IPS DF 6.9 (cell line): ENCODE data around the gene PIGV.

Experiments used
- DNase-seq: peaks from one replicate; pipeline ENCODE4 v3.0.0-alpha.2; 2013; ENCODE audit warnings: low read depth, low spot score
- H3K27ac ChIP-seq: one replicate; pipeline ENCODE4 v1.5.1; 2013; ENCODE audit warnings: low read length, control low read depth
- H3K27me3 ChIP-seq: 2 replicates; pipeline ENCODE4 v1.6.1; 2013; ENCODE audit warnings: mild to moderate bottlenecking, low read length; ENCODE audit not compliant: control insufficient read depth, insufficient read depth
- H3K36me3 ChIP-seq: 2 replicates; pipeline ENCODE4 v1.6.1; 2013; ENCODE audit warnings: low read length; ENCODE audit not compliant: control insufficient read depth, insufficient read depth
- H3K4me1 ChIP-seq: 2 replicates; pipeline ENCODE4 v1.6.1; 2013; ENCODE audit warnings: low read length; ENCODE audit not compliant: control insufficient read depth, insufficient read depth
- H3K4me3 ChIP-seq: 2 replicates; pipeline ENCODE4 v1.5.1; 2013; ENCODE audit warnings: mild to moderate bottlenecking, low read length
- H3K9me3 ChIP-seq: 2 replicates; pipeline ENCODE4 v1.6.1; 2013; ENCODE audit warnings: low read length, inconsistent platforms; ENCODE audit not compliant: control insufficient read depth, insufficient read depth
- WGBS: extraction: QIAGEN DNeasy Blood & Tissue Kit; methylation state at CpG from one replicate; pipeline ENCODE4 v1.1.7; 2013; ENCODE audit warnings: mixed read lengths, missing lambda C conversion rate; ENCODE audit not compliant: insufficient read length, insufficient coverage; 5-methylcytosine and 5-hydroxymethylcytosine counted together

Gene PIGV

DNA sequence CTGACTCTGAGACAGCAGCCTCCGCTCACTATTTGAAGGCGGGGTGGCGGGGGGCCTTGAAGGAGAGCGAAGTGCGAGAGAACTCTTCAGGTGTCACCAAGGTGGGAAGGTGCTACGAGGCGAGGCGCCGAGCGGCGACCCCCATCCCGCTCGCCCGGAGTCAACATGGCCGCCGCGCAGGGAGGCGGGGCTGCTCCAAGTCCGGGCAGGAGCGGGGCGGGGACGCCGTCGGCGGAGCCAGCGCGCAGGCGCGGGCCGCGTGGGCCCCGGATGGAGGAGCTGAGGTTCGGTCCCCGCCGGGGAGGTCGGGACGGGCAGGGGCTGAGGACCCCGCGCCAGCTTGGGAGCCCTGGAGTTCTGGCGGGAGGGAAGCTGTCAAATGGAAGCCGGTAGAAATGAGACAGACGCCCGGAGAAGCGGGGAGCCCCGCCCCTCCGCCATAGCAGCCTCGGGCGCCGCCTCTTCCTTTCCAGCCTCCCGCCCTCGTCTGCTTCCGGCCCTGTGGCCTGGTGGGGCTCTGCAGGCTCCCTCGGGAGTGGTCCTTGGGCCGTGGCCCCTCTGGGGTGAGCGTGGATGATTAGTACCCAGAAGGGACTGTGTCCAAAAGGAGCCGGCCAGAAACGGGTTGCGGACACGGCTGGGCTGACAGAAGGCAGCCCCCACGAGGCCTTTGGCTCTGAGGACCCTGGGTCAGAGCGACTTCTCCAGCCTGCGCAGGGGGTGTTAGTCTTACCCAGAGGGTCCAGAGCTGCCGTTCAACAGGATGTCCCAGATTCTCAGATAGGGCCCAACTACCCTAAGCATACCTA lies at the start of gene PIGV:
TSS of gene PIGV (plus strand) at position 245 of the 809 bp plus-strand sequence. CDS start 2,866 bp downstream, outside the sequence.
- H3K27ac ChIP-seq: no peak within 1 kb of the TSS
- H3K9me3 ChIP-seq: no peaks in the 10 kb centered on the region
- H3K27me3 ChIP-seq: no peaks in the 10 kb centered on the region
- DNase-seq: no peak
- peaks cover 10% of the 10 kb centered on the region for H3K4me1 ChIP-seq
- H3K36me3 ChIP-seq: no peaks in the 10 kb centered on the region
- no CpG with 5 or more reads among the region's 63 CpGs for WGBS
- peak within 1 kb of the TSS; percentile 78 for H3K4me3 ChIP-seq

DNA sequence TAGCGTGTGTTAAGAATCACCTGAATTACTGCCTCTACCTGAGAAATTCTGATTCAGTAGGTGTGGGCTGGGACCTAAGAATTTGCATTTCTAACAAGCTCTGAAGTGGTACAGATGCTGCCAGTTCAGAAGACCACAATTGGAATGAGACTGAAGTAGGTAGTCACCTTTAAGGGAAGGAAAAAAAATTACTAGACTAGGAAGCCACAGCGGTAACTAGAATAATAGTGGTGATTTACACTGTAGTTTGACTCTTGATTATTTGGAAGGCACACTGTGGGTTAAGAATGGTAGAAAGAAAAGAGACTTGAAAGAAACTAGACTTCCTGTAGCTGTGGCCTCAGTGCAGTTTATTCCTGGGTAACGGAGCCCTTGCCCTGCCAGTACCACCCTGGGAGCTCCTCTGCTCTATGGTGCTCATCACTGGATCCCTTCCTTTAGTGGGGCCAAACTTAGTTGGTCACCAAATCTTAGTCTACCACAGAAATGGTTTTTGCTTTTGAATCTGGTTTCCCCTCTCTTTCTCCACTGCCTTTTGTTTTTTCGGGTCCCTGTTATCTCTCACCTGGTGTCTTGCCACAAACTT lies 48.3 kb upstream of the PIGV start:
- no peaks in the 10 kb centered on the region for H3K4me1 ChIP-seq
- no peak for DNase-seq
- H3K36me3 ChIP-seq: peaks cover 14% of the 10 kb centered on the region; the same call in 1 of the 2 replicates
- no peaks in the 10 kb centered on the region for H3K9me3 ChIP-seq
- H3K27ac ChIP-seq: no peak overlapping the region
- no peaks in the 10 kb centered on the region for H3K27me3 ChIP-seq
- H3K4me3 ChIP-seq: no peak overlapping the region
- WGBS: no CpG with 5 or more reads among the region's 4 CpGs

DNA sequence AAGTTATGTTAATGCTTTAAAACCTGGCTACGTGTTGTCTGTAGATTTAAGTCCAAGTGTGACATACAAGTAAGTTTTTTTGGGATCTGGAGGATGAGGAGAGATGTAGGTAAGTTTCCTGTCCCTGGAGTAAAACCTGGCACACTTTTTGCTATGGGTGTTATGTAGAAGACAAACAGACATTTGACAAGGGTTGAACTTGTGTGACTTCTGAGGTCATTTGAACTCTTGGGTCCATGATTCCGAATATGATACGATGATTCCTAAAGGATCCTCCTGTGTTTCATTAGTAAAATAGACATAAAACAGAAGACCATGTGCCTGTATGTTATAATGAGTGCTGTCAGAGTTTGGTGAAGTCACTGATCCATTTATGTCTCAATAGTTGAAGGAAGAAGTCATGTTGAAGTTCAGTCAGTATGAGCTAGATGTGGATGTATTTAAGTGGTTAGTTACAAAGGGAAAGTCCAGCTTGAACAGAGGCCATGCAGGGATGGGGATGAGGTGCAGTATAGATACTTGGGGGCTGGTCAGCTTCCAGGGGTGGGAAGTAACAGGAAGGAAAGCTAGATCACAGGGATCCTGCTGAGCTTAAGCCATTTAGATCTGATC lies 47.6 kb upstream of the PIGV start:
- no peak for DNase-seq
- no CpG with 5 or more reads among the region's 3 CpGs for WGBS
- H3K27ac ChIP-seq: no peak overlapping the region
- H3K36me3 ChIP-seq: peaks cover 10% of the 10 kb centered on the region; the same call in 1 of the 2 replicates
- no peak overlapping the region for H3K4me3 ChIP-seq
- H3K27me3 ChIP-seq: no peaks in the 10 kb centered on the region
- no peaks in the 10 kb centered on the region for H3K9me3 ChIP-seq
- H3K4me1 ChIP-seq: no peaks in the 10 kb centered on the region

DNA sequence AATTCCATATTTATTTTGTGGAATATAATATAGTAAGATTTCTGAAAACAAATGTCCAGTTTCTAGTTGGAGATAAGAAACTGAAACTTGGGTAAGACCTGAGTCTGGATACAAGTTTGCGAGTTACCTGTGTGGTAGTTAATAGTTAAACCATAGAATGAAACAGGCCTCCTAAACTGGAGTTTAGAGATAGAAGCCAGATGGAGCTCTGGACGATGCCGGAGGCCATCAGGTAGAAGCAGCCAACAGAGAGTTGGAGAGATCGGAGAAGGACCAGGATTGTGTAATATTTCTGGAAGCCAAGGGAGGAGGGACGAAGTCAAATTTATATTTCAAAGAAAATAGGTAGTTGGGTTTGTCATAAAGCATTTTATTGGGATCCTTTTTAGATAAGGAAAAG lies 46.8 kb upstream of the PIGV start:
- no peaks in the 10 kb centered on the region for H3K9me3 ChIP-seq
- peaks cover 8% of the 10 kb centered on the region; the same call in 1 of the 2 replicates for H3K36me3 ChIP-seq
- no peaks in the 10 kb centered on the region for H3K4me1 ChIP-seq
- H3K27me3 ChIP-seq: no peaks in the 10 kb centered on the region
- no CpG with 5 or more reads among the region's 5 CpGs for WGBS
- H3K4me3 ChIP-seq: no peak overlapping the region
- no peak for DNase-seq
- no peak overlapping the region for H3K27ac ChIP-seq

DNA sequence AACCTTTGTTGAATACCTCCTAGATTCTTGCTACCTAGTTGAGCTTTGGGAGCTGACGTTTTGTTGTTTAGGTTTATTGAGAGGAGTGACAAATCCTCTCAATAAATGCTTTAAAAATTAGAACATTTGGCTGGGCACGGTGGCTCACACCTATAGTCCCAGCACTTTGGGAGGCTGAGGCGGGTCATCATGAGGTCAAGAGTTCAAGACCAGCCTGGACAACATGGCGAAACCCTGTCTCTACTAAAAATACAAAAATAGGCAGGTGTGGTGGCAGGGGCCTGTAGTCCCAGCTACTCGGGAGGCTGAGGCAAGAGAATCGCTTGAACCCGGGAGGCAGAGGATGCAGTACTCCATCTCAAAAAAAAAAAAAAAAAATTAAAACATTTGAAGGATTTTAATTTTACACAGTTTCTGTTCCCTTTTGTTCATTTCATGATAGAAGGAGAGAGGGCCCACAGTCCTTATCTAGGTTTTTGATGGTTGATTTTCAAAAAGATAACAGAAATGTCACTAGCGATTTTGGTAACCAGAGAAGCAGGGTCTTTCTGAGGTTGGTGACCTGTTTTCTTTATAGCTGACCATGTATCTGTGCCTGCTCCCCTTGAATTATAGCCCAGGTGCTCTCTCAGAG lies 44.2 kb upstream of the PIGV start:
- Histone ChIP-seq H3K9me3 (no peaks in the 10 kb centered on the region), H3K4me1 (no peaks in the 10 kb centered on the region), H3K36me3 (peaks cover 5% of the 10 kb centered on the region; the same call in 1 of the 2 replicates), H3K27me3 (no peaks in the 10 kb centered on the region), H3K4me3 (no peak overlapping the region), H3K27ac (no peak overlapping the region)
- no CpG with 5 or more reads among the region's 8 CpGs for WGBS
- DNase-seq: no peak

DNA sequence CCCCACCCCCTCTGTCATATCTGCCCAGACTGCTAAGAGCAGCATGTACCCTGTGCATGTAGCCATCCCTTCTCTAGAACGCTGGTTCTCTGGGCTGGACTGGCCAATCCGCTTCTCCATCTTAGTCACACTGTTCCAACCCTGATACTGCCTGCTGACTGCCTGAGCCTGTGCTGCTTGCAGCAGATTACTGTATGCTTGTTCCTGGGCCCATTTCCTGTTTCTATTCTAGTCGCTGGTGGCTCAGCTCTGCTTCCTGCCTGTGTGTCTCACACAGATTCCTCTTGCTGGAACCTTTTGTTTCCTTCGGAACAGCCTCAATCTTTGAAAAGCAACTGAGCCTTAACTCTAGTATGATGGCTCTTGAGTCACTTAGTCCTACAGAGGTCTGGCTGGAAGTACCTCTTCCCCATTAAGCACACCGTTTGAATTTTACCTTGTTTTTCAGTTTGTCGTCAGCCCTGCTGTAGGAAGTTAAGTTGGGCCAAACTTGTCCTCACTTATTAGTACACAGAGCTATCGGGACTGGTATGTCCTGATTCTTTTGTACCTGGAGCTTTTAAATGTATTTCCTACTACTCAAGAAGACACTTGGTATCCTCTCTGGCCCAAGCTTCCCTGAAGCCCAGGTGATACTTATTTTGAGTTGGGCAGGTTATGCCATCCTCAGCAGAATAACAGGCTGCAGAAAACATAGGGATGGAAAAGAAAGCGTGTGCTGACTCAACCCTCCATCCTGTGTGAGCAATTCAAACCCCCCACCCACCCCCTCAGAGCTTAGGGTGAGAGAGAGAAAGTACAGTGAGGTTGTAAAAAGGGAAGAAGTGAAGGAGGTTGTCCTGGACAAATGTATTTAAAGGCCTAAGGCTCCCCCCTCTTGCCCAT lies 43.4 kb upstream of the PIGV start:
- peaks cover 7% of the 10 kb centered on the region; the same call in 1 of the 2 replicates for H3K36me3 ChIP-seq
- DNase-seq: peak; percentile 64
- H3K4me1 ChIP-seq: no peaks in the 10 kb centered on the region

DNA sequence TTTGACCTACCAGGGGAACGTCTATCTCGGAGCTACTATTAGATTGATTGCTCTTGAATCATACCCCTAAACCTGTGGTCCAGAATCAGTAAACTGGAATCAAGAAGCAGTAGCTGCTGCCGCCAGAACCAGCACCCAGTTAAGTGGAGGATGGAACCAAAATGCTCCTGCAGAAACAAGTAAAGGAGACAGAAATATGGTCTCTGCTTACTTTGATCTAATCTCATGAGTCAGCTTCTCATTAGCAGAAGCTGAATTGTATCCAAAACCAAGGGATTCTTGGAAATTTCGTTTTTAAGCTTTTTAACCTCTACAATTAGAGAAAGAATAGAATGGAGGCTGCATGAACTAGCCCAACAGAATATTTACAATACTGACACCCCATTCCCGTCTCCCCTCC lies 42.6 kb upstream of the PIGV start:
- Histone ChIP-seq H3K4me3 (no peak overlapping the region), H3K27me3 (no peaks in the 10 kb centered on the region), H3K27ac (no peak overlapping the region), H3K9me3 (no peaks in the 10 kb centered on the region), H3K36me3 (peaks cover 6% of the 10 kb centered on the region; the same call in 1 of the 2 replicates), H3K4me1 (no peaks in the 10 kb centered on the region)
- DNase-seq: no peak
- no CpG with 5 or more reads among the region's 5 CpGs for WGBS

More for the DNA sequence above, 43.4 kb upstream of the PIGV start:
- H3K4me3 ChIP-seq: no peak overlapping the region
- no peaks in the 10 kb centered on the region for H3K9me3 ChIP-seq
- no peak overlapping the region for H3K27ac ChIP-seq
- WGBS: no CpG with 5 or more reads among the region's 8 CpGs
- H3K27me3 ChIP-seq: no peaks in the 10 kb centered on the region

DNA sequence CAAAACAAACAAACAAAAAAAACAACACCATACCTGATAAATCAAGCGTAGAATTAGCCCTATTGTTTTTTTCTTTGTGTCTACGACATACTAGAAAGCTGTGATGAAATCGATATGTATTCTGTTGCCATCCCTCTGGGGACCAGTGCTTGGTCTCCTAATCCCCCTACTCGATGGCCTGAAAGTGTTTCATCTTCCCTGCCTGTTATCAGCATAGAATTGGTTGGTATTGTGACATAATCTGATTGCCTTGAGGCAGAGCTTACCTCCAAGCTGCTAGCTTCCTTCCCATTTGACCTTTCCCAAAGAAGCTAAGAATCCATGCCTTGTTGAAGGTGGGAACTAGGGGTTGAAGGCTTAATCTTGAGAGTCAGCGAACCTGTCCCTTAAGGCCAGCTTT lies 40.7 kb upstream of the PIGV start:
- Histone ChIP-seq H3K27ac (no peak overlapping the region), H3K4me1 (no peaks in the 10 kb centered on the region), H3K36me3 (peaks cover 6% of the 10 kb centered on the region; the same call in 1 of the 2 replicates), H3K9me3 (no peaks in the 10 kb centered on the region), H3K4me3 (no peak overlapping the region), H3K27me3 (no peaks in the 10 kb centered on the region)
- no CpG with 5 or more reads among the region's 5 CpGs for WGBS
- no peak for DNase-seq

DNA sequence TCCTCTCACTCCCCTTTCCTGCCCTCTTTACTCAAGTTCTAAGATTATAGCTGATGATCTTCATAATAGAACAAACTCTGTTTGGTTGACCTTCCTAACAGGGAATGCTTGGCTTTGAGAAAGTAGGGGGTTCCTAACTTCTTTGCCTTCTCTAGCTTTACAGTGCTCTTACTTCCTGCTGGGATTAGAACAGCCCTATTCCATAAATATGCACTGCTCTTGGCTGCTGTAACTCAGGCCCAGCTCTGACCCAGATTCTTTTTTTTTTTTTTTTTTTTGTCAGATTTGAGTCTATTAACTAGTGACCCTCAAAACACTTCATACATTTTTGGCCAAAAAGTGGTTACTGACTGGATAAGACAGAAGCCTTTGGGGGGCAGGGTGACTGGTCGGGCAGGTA lies 39.4 kb upstream of the PIGV start:
- Histone ChIP-seq H3K27me3 (no peaks in the 10 kb centered on the region), H3K27ac (no peak overlapping the region), H3K36me3 (peaks cover 5% of the 10 kb centered on the region; the same call in 1 of the 2 replicates), H3K4me3 (no peak overlapping the region), H3K9me3 (no peaks in the 10 kb centered on the region), H3K4me1 (no peaks in the 10 kb centered on the region)
- no peak for DNase-seq
- whole genome bisulfite sequencing: no CpG with 5 or more reads among the region's 1 CpG
